Measurements from ENCODE around the gene ATAD3C. TPM values are rescaled to one million over a fixed set of nuclear protein-coding genes. Genes with fewer than 3 reads are reported as not detected.

Gene ATAD3C
- total RNA-seq, 1 donor from 2014 or later: 1.8 TPM

DNA sequence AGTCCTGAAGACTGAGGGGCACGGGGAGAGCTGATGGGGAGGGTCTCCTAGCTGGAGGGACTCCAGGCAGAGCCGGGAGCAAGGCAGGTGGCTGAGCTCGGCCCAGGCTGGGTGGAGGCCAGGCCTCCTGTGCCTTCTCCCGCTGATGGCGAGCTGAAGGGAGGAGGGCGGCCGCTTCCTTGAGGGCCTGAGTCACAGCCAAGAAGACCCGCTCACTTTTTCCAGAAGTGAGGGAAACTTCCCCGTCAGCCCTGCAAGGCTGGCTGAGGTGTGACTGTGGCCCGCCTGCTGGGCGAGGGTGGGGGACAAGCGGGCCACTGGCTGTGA lies 15.7 kb upstream of the ATAD3C start:
- H3K27me3 ChIP-seq (ENCODE audit: insufficient read depth, low read length): no peaks in the 10 kb centered on the region
- Mint-ChIP-seq H3K4me1 (ENCODE audit: low read depth, unreplicated experiment) (peaks cover 16% of the 10 kb centered on the region), H3K27ac (ENCODE audit: unreplicated experiment) (peak overlapping the region; percentile 26), H3K27me3 (ENCODE audit: low read depth, unreplicated experiment) (no peaks in the 10 kb centered on the region), H3K9me3 (ENCODE audit: unreplicated experiment) (no peaks in the 10 kb centered on the region), H3K36me3 (ENCODE audit: low read depth, unreplicated experiment) (no peaks in the 10 kb centered on the region), H3K4me3 (ENCODE audit: unreplicated experiment) (no peak overlapping the region)
- no peak overlapping the region for H3K27ac ChIP-seq (ENCODE audit: low read depth, low read length)
- peaks cover 6% of the 10 kb centered on the region for H4K20me1 ChIP-seq (ENCODE audit: insufficient read depth, low read length)
- peak overlapping the region; percentile 37 for H3K9ac ChIP-seq (ENCODE audit: low read length)
- H3K79me2 ChIP-seq (ENCODE audit: insufficient read depth, low read length): no peaks in the 10 kb centered on the region
- H3K4me1 ChIP-seq (ENCODE audit: insufficient read depth, low read length): peaks cover 35% of the 10 kb centered on the region
- no peaks in the 10 kb centered on the region for H3K36me3 ChIP-seq (ENCODE audit: insufficient read depth, low read length)
- peak; percentile 60 for DNase-seq (ENCODE audit: low read depth)
- no peak for FAIRE-seq
- no peaks in the 10 kb centered on the region for H3K9me3 ChIP-seq (ENCODE audit: insufficient read depth, low read depth, low read length)
- TF ChIP-seq EZH2 (IDR thresholded peaks at IDR 0.05; ENCODE audit: insufficient read depth, low read length): no peak
- TF ChIP-seq, protein P1, sequence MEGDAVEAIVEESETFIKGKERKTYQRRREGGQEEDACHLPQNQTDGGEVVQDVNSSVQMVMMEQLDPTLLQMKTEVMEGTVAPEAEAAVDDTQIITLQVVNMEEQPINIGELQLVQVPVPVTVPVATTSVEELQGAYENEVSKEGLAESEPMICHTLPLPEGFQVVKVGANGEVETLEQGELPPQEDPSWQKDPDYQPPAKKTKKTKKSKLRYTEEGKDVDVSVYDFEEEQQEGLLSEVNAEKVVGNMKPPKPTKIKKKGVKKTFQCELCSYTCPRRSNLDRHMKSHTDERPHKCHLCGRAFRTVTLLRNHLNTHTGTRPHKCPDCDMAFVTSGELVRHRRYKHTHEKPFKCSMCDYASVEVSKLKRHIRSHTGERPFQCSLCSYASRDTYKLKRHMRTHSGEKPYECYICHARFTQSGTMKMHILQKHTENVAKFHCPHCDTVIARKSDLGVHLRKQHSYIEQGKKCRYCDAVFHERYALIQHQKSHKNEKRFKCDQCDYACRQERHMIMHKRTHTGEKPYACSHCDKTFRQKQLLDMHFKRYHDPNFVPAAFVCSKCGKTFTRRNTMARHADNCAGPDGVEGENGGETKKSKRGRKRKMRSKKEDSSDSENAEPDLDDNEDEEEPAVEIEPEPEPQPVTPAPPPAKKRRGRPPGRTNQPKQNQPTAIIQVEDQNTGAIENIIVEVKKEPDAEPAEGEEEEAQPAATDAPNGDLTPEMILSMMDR (IDR thresholded peaks at IDR 0.05; ENCODE audit: insufficient read depth, low read depth, low read length): no peak
- H3K4me3 ChIP-seq (ENCODE audit: insufficient read depth, low read depth, low read length): no peak overlapping the region
- H2AFZ ChIP-seq (ENCODE audit: low read depth, low read length): peak overlapping the region; percentile 45
- H3K4me2 ChIP-seq (ENCODE audit: low read length): peak overlapping the region; percentile 85

DNA sequence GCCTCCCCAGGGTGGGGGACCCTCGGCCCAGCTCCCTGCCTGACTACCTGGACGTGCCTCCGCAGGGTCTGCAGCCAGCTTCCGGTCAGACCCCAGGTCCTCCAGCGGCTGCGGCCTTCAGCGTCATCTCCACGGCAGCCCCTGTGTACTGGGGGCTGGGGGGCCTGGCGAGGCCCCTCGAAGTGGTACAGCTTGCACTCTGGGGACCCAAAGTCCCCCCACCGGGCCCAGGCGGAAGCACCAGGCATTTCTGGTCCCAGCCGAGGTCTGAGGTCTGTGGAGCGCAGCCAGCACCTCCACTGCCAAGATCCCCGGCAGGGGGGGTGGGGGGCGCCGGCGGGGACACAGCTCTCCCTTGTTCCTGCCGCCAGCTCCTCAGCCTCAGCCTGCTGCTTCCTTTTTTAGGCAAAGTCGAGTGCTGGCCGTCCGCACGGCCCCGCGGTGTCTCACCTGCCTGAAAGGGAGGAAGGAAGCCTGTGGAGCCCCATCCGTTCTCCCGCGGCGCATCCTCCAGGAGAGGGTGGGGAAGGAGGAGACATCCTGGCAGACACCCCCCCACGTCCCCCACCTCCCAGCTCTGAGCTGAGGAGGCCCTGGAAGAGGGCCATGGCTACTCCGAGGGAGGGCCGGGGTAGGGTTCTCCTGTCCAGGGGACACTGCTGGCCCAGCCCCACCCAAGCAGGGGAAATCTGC lies 15.2 kb upstream of the ATAD3C start:
- Mint-ChIP-seq H3K27ac (ENCODE audit: unreplicated experiment) (no peak overlapping the region), H3K4me3 (ENCODE audit: unreplicated experiment) (peak overlapping the region; percentile 20), H3K27me3 (ENCODE audit: low read depth, unreplicated experiment) (no peaks in the 10 kb centered on the region), H3K36me3 (ENCODE audit: low read depth, unreplicated experiment) (no peaks in the 10 kb centered on the region), H3K9me3 (ENCODE audit: unreplicated experiment) (no peaks in the 10 kb centered on the region), H3K4me1 (ENCODE audit: low read depth, unreplicated experiment) (peaks cover 16% of the 10 kb centered on the region)
- DNase-seq (ENCODE audit: low read depth): peak; percentile 13
- Histone ChIP-seq H3K27me3 (ENCODE audit: insufficient read depth, low read length) (no peaks in the 10 kb centered on the region), H3K27ac (ENCODE audit: low read depth, low read length) (no peak overlapping the region), H3K9ac (ENCODE audit: low read length) (peak overlapping the region; percentile 37), H4K20me1 (ENCODE audit: insufficient read depth, low read length) (peaks cover 6% of the 10 kb centered on the region), H3K4me1 (ENCODE audit: insufficient read depth, low read length) (peaks cover 35% of the 10 kb centered on the region), H3K79me2 (ENCODE audit: insufficient read depth, low read length) (no peaks in the 10 kb centered on the region), H3K4me3 (ENCODE audit: insufficient read depth, low read depth, low read length) (no peak overlapping the region), H3K36me3 (ENCODE audit: insufficient read depth, low read length) (no peaks in the 10 kb centered on the region), H3K9me3 (ENCODE audit: insufficient read depth, low read depth, low read length) (no peaks in the 10 kb centered on the region), H2AFZ (ENCODE audit: low read depth, low read length) (peak overlapping the region; percentile 45), H3K4me2 (ENCODE audit: low read length) (peak overlapping the region; percentile 85)
- no peak for FAIRE-seq
- TF ChIP-seq, protein P1 (IDR thresholded peaks at IDR 0.05; ENCODE audit: insufficient read depth, low read depth, low read length): no peak
- no peak for TF ChIP-seq EZH2 (IDR thresholded peaks at IDR 0.05; ENCODE audit: insufficient read depth, low read length)

- peak overlapping the region; percentile 80 for H3K4me3 Mint-ChIP-seq (ENCODE audit: unreplicated experiment)
- Histone ChIP-seq H3K27me3 (ENCODE audit: insufficient read depth, low read length) (no peaks in the 10 kb centered on the region), H2AFZ (ENCODE audit: low read depth, low read length) (peak overlapping the region; percentile 78), H4K20me1 (ENCODE audit: insufficient read depth, low read length) (peaks cover 6% of the 10 kb centered on the region), H3K9me3 (ENCODE audit: insufficient read depth, low read depth, low read length) (no peaks in the 10 kb centered on the region), H3K79me2 (ENCODE audit: insufficient read depth, low read length) (no peaks in the 10 kb centered on the region), H3K36me3 (ENCODE audit: insufficient read depth, low read length) (no peaks in the 10 kb centered on the region), H3K4me2 (ENCODE audit: low read length) (peak overlapping the region; percentile 85), H3K4me3 (ENCODE audit: insufficient read depth, low read depth, low read length) (no peak overlapping the region), H3K27ac (ENCODE audit: low read depth, low read length) (no peak overlapping the region), H3K4me1 (ENCODE audit: insufficient read depth, low read length) (peaks cover 35% of the 10 kb centered on the region), H3K9ac (ENCODE audit: low read length) (no peak overlapping the region)
- H3K36me3 Mint-ChIP-seq (ENCODE audit: low read depth, unreplicated experiment): no peaks in the 10 kb centered on the region
- TF ChIP-seq, protein P1 (IDR thresholded peaks at IDR 0.05; ENCODE audit: insufficient read depth, low read depth, low read length): no peak
- no peak for TF ChIP-seq EZH2 (IDR thresholded peaks at IDR 0.05; ENCODE audit: insufficient read depth, low read length)
- H3K4me1 Mint-ChIP-seq (ENCODE audit: low read depth, unreplicated experiment): peaks cover 12% of the 10 kb centered on the region
- H3K27ac Mint-ChIP-seq (ENCODE audit: unreplicated experiment): no peak overlapping the region
- no peaks in the 10 kb centered on the region for H3K27me3 Mint-ChIP-seq (ENCODE audit: low read depth, unreplicated experiment)
- FAIRE-seq: no peak
- H3K9me3 Mint-ChIP-seq (ENCODE audit: unreplicated experiment): no peaks in the 10 kb centered on the region
- no peak for DNase-seq (ENCODE audit: low read depth)
Measured at GRCh38 chr1:1434824-1435105, 14.7 kb upstream of the ATAD3C start.
